Measurements from ENCODE around the gene STK24.
A peak's percentile ranks its signal among the peaks of the same experiment; 100 is the strongest.
"Not testable (repeated sequence)": the region's sequence is repeated elsewhere in the genome, so short reads cannot be mapped to it uniquely, and the experiment has no call there.

The STK24 gene

DNA sequence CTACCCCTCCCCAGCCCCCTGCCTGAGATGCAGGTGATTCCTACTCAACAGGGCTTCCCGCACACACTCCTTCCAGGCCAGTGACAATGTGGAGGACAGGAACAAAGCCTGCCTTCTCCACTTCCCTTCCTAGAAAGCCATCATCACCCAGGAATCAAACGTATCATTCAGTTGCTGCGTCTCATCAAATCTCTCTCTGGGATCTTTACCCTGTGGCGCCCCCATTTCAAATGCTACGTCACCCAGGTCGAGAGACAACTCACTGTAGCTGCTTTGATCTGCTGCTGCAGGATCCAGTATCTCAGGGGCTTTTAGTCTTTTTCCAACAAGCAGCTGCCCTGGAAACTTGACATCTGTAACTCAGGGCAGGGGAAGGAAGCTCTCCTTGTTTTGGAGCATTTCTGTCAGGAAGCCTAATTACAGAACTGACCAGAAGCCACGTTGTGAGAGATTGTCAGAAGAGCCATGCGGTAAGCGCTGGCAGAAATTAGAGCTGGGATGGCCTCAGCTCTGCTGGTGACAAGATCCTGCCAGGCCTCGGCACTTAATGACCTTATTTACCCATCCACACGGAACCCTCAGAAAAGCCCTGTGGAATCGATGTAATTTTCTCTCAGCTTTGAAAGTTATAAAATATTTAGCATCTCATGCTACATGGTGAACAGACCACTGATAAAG, 140.5 kb downstream of the STK24 start:
- DNase-seq (ENCODE audit: low spot score) = no peak

DNA sequence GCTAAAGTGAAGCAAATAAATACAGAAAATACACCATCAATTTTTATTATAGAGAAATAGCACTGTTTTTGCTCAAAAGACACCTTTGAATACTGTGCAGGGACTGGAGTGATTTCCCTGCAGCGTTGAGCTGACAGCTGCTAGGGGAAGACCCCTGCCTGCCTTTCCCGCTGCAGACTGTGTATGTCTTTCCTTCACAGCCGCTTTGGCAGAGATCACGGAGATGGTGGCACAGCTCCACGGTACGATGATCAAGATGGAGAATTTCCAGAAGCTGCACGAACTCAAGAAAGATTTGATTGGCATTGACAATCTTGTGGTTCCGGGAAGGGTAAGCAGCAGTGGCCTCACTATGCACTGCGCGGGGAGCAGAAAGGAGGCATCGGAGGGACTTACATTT, 141.5 kb downstream of the STK24 start:
- no peak for DNase-seq (ENCODE audit: low spot score)

DNA sequence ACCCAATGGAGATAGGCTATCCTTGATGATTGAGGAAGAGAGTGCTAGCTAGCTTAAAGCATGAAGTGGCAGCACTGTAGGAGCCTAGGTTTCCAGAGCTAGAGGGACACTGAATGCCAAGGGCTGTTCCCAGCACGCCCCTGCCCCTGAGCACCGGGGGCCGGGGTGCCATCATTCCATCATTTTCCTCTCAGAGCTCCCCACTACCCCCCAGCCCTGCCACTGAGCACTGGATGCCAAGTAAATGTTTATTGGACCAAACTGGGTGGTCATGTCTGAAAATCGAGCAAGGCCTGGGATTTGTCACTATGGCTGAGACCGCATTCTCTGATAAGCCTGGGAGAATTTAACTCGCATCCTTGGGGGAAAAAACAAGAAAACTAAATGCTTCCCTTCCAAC, 142.8 kb downstream of the STK24 start:
- no peak for DNase-seq (ENCODE audit: low spot score)

DNA sequence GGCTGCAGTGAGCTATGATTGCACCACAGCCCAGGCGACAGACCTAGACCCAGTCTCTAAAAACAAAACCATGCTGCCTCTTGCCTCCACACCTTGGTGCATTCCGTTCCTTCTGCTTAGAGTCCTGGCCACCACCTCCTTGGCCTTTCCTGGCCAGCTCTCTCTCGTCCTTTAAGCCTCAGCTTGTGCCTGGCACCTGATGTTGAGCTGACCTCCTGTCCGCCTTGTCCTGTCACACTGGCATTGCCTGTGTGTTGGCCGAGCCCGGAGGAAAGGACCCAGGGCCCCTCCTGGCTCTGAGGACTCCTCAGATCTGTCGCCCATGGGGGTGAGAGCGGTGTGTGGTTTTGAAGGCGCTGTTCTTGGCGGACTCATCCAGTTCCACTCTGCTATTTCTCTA, 143.3 kb downstream of the STK24 start:
- DNase-seq (ENCODE audit: low spot score) = no peak

GRCh38 chr13:98432638-98433037, 144.3 kb downstream of the STK24 start:
- DNase-seq (ENCODE audit: low spot score) = no peak

DNA sequence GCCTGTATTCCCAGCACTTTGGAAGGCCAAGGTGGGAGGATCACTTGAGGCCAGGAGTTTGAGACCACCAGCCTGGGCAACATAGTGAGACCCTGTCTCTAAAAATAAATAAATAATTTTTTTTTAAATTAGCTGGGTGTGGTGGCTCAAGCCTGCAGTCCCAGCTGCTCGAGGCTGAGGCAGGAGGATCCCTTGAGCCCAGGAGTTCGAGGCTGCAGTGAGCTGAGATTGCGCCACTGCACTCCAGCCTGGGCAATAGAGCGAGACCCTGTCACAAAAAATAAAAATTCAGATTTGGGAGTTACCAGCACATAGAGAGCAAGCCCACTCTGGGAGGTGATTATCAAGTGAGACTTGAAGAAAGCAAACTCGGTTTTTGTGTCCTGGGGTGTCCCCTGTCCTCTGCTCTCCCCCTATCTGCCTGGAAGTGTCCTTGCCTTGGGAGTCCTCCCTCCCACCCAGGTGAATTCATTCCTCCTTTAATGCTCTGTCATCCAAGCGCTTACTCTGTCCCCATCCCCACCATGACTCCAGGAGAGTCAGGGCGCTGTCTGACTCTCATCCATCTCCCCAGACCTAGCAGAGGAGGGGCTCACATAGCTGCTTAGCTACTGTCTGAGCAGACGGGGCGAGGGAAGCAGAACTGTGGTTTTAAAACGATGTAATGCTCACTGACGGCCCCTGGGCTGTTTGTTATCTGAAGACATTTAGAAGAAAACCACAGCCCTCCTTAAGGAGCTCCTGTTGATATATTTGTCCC, 146.8 kb downstream of the STK24 start:
- no peak for DNase-seq (ENCODE audit: low spot score)

GRCh38 chr13:98429531-98429930, 147.4 kb downstream of the STK24 start:
- DNase-seq (ENCODE audit: low spot score) = no peak

DNA sequence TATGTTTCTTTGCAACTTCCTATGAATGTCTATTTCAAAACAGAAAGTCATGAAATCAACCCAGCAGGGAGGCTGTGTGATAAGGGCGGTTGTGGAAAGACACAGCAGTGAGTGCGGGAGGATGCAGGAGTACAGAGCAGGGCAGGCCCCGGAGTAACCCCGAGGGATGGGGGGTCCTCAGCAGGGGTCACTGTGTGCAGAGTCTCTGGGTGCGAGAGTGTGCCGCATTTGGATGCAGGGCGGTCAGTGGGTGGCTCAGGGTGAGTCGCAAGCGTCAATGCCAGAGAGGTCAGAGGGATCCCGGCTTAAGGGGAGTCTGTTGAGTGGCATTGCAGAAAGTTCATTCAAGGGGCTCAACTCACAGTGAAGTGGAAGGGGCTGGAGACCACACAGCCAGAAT, 147.8 kb downstream of the STK24 start:
- DNase-seq (ENCODE audit: low spot score) = no peak

GRCh38 chr13:98428256-98428966, 148.5 kb downstream of the STK24 start:
- no peak for DNase-seq (ENCODE audit: low spot score)

DNA sequence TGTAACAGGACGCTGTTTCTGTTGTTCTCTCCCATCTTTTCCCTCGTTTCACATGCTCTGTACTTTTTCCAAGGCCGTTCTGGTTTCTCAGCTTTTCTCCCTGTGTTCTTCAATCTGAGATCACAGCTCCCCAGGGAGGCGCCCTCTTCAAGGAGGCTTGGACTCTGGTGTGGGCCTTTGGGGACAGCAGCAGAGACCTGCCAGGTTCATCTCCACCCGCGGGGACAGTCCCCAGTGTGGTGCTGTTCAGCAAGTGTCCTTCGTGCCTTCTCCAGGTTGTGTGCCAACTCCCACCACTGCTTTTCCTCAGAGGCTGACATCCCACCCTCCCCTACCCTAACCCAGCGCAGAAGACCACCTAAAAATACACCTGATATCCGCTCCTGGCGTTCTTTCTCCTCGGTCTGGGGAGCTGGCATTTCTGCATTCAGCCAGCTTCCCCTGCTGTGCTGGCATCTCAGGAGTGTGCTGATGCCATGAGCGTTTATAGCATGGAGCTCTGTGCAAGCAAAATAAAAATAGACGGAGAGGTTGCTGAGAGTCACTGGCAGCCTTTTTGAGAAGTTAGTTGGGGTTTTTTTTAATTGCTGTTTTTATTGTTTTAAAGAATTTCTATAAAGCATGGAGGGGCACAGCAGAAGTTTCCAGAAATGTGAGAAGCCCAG, 149.4 kb downstream of the STK24 start:
- no peak for DNase-seq (ENCODE audit: low spot score)

DNA sequence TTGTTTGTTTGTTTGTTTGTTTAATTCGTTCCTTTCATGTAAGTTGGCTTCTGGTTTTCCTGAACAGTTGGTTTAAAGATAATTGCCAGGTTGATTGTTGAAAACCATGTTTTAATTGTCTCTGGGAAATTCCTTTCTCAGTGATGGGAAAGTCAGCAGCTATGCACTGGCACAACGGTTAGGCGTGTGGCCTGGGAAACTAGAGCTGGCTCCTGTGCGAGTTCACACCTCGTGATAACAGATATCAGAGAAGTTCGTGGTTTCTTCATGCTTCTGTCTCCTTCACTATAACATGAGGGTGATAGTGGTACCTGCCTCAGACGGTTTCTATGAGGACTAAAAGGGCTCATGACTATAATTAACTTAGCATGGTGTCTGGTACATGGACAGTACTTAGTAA, 153.5 kb downstream of the STK24 start:
- no peak for DNase-seq (ENCODE audit: low spot score)

GRCh38 chr13:98422046-98422445, 154.9 kb downstream of the STK24 start:
- no peak for DNase-seq (ENCODE audit: low spot score)

DNA sequence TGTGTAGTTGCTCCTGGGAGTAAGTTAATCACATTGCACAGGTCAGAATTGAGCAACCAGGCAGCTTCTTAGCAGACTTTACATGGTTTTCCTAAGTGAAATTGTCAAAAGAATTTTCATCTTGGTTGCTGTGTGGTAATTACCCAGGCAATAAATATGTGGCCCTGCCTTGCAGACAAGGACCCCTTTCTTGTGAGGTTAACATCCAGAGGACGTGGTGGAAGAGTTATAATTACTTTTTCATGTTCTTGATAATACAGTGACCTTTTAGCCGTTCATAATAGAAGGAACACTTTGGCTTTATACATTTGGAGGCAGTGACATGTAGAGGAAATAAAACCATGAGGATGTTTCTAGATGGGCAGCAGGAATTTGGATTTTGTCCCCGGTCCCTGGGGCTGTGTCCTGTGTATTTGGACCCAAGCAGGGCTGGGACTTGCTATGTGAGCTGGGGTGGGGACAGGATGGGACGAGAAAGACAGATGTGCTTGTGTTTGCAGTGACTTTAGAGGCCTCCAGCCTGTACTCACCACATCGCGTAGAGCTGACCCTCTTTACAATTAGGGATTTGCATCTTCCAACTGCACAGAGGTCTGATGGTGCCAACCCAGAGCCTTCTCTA, 156.2 kb downstream of the STK24 start:
- no peak for DNase-seq (ENCODE audit: low spot score)

GRCh38 chr13:98419786-98420553, 156.9 kb downstream of the STK24 start:
- DNase-seq (ENCODE audit: low spot score) = no peak

DNA sequence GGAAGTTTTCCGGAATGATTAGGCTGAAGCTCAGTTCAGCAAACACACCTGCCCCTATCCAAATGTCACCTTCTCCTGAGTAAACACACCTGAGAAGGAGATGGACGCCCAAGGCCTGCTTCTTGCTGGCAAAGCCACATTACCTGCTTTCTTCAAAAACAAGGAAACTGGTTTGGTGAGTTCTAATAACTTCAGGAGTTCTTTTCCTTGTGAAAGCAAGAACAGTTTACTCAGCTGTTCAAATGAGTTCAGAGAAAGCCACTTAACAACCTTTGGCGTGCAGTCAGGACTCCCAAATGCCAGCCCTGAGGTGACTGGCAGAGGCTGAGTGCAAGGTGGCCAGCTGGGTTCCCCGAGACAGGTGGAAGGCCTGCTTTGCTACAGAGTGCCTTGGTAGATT, 160.5 kb downstream of the STK24 start:
- no peak for DNase-seq (ENCODE audit: low spot score)

- no peak for DNase-seq (ENCODE audit: low spot score)
Measured at GRCh38 chr13:98415326-98416070, 161.4 kb downstream of the STK24 start.

- DNase-seq (ENCODE audit: low spot score) = no peak
Measured at GRCh38 chr13:98413796-98414195, 163.1 kb downstream of the STK24 start.

DNA sequence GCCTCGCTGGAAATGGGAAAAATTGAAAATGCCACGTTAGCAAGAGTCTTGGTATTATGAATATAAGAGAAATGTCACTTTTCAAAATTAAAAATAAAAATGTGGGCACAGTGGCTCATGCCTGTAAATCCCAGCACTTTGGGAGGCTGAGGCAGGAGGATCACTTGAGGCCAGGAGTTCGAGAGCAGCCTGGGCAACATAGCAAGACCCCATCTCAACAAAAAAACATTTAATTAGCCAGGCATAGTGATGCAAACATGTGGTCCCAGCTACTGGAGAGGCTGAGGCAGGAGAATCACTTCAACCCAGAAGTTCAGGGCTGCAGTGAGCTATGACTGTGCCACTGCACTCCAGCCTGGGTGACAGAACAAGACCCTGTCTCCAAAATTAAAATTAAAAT, 163.6 kb downstream of the STK24 start:
- not testable (repeated sequence) for DNase-seq (ENCODE audit: low spot score)

DNA sequence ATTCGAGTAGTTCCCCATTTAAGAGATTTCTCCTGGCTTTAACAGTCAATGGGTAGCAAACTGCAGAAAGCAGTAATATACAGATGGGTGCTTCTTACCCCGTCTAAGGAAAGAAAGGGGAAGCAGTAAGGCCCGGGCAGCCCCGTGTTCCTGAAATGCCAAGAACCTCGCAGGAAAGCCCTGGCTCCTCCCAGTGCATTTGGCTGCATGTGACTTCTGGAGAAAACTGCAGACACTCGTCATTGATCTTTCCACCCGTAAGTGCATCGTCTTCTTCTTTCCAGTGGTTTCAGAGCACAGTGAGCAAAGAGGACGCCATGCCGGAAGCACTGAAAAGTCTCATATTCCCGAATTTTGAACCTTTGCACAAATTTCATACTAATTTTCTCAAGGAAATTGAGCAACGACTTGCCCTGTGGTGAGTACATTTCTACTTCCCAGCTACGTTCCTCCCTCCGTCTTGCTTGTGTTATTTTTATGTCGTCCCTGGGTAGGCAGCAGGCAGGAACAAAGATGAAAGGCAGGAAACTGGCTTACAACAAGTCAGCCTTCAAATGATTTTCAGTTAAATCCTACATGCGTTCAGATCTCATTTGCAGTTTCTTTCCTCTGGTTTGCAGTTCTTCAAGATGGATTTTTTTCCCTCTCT, 165.2 kb downstream of the STK24 start:
- peak; percentile 8 for DNase-seq (ENCODE audit: low spot score)

- DNase-seq (ENCODE audit: low spot score) = no peak
Measured at GRCh38 chr13:98411013-98411412, 165.9 kb downstream of the STK24 start.
